Activated CD4-positive, alpha-beta T cell treated with anti-CD3 and anti-CD28 coated beads for 1 hour (primary cell): ENCODE results near the gene POU4F1.
"Not testable (repeated sequence)": the region's sequence is repeated elsewhere in the genome, so short reads cannot be mapped to it uniquely, and the experiment has no call there.

Source experiments
- DNase-seq: peaks from one replicate; pipeline ENCODE4 v3.0.0-alpha.2; 2020

POU4F1 gene

GRCh38 chr13:78603240-78603957 is at the start of gene POU4F1:
TSS of gene POU4F1 (minus strand) at chr13:78603552. CDS start at chr13:78603326, 226 bp downstream.
- DNase-seq: no peak

- DNase-seq: no peak
These were observed 49.3 kb upstream of the POU4F1 start for GRCh38 chr13:78652651-78653050.

- DNase-seq: no peak
These were observed 47.3 kb upstream of the POU4F1 start for GRCh38 chr13:78650717-78651083.

GRCh38 chr13:78649997-78650716 is 46.8 kb upstream of the POU4F1 start:
- DNase-seq: no peak

GRCh38 chr13:78647109-78647678 is 43.8 kb upstream of the POU4F1 start:
- not testable (repeated sequence) for DNase-seq

- DNase-seq: no peak
These were observed 34.9 kb upstream of the POU4F1 start for GRCh38 chr13:78638216-78638615.

- DNase-seq: no peak
These were observed 33.1 kb upstream of the POU4F1 start for GRCh38 chr13:78636495-78636894.

GRCh38 chr13:78632996-78633395 is 29.6 kb upstream of the POU4F1 start:
- DNase-seq: no peak

- DNase-seq: no peak
These were observed 27.7 kb upstream of the POU4F1 start for GRCh38 chr13:78631077-78631476.

- no peak for DNase-seq
These were observed 27.2 kb upstream of the POU4F1 start for GRCh38 chr13:78630511-78630910.

- no peak for DNase-seq
These were observed 22.0 kb upstream of the POU4F1 start for GRCh38 chr13:78625384-78625783.

- no peak for DNase-seq
These were observed 19.8 kb upstream of the POU4F1 start for GRCh38 chr13:78623132-78623531.

- DNase-seq: no peak
These were observed 17.7 kb upstream of the POU4F1 start for GRCh38 chr13:78620936-78621470.

- DNase-seq: no peak
These were observed 15.1 kb upstream of the POU4F1 start for GRCh38 chr13:78618411-78618810.

GRCh38 chr13:78611040-78611439 is 7.7 kb upstream of the POU4F1 start:
- no peak for DNase-seq

- no peak for DNase-seq
These were observed 7.1 kb upstream of the POU4F1 start for GRCh38 chr13:78610381-78610883.

GRCh38 chr13:78609464-78610205 is 6.3 kb upstream of the POU4F1 start:
- DNase-seq: no peak

- DNase-seq: no peak
These were observed 5.5 kb upstream of the POU4F1 start for GRCh38 chr13:78608688-78609463.

- no peak for DNase-seq
These were observed 4.9 kb upstream of the POU4F1 start for GRCh38 chr13:78608252-78608687.

GRCh38 chr13:78607409-78608251 is 4.3 kb upstream of the POU4F1 start:
- no peak for DNase-seq
